ENCODE data around the gene HIVEP2. TPM values are rescaled to one million over a fixed set of nuclear protein-coding genes. Genes with fewer than 3 reads are reported as not detected.
A peak's percentile ranks its signal among the peaks of the same experiment; 100 is the strongest.

HIVEP2 gene
- total RNA-seq, 1 donor from 2014 or later: 28.6 TPM

- DNase-seq: no peak
Measured at GRCh38 chr6:142918339-142919042, 26.5 kb downstream of the HIVEP2 start.

- DNase-seq: no peak
Measured at GRCh38 chr6:142916881-142917280, 28.1 kb downstream of the HIVEP2 start.

DNA sequence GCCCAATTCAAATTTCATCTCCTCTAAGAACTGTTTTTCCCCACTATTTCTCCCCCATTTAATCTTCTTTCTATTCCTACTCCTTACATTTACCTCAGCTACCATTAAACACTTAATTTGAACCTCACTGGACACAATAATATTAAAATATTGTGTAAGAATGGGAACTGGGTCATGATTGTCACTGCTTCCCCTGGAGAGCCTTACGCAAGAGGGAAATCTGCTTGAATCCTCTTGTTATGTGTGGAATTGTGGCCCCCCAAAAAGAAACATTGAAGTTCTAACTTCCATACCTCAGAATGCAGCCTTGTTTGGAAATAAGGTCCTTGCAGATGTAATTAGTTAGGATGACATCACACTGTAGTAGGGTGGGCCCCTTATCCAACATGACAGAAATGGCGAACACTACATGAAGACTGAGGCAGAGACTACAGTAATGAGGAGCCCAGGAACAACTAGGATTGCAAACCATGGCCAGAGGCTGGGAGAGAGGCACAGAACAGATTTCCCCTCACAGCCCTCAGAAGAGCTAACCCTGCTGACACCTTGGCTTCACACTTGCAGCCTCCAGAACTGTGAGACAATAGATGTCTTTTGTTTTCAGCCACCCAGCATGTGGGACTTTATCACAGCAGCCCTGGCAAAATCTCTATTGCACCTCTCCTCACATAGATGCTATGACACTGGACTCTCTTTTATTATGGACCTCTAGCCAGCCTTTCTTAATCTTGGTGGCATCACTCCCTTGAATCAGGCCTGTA is 29.9 kb downstream of the HIVEP2 start:
- no peak for DNase-seq

- no peak for DNase-seq
Measured at GRCh38 chr6:142914369-142914768, 30.6 kb downstream of the HIVEP2 start.

DNA sequence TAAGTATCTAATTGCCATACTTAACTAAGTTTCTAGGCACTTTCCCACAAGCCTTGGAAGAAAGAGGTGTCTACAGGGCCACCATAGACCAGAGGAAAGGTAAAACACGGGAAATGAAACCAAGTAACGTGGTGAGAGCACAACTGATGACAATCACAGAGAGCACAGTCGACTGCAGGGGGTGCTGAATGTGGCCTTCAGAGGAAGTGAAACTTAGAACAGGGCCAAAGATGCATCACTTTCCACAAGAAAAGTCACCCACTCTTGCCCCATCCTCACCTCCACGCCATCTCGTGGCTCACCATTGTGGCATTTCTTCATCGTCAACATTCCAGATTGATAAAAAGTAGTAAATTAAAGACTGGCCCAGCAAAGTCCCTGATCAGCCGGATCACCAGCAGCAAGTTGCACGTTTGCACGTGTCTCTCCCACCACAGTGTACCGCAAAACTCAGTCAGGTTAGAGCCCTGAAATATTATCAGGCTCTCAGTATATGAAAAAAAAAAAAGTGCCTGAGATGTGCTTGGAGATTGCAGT is 31.4 kb downstream of the HIVEP2 start:
- no peak for DNase-seq

DNA sequence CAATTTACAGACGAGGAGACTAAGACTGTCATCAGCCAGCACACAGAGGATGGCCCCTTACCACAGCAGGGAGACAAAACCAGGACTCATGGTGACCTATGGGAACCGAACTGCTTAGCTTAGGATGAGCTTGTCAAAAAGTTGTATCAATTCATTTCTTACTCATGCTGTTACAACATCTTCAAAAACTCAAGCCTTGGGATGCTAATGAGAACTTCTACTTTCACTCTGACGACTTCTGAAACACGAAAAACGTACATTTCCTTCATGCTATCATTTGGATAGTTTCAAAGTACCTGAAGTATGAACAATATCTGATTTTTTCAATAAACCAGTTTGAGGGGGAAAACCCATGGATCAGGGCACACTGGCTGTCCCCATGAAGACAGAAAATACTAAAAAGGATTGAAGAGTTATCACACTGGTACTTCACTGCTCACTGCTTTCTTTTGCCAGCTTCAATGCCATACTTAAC is 31.9 kb downstream of the HIVEP2 start:
- no peak for DNase-seq

GRCh38 chr6:142912125-142912524 is 32.9 kb downstream of the HIVEP2 start:
- DNase-seq: no peak

DNA sequence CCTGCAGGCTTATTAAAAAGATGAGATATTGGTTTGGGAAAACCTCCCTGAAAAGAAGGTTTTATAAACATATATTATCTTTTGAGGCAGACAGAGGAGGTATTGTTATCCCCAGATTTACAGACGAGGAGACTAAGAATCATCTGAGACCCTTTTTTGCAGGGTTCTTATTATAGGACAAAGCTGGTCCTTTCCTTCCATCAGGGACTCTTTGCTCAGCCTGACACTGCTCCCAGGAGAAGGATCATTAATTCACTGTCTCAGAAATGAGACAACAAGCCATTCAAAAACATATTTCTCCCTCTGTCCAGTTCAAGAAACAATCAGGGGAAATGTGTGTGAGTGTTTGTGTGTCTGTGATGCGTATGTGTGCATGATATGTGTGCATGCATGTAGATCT is 33.5 kb downstream of the HIVEP2 start:
- no peak for DNase-seq

DNA sequence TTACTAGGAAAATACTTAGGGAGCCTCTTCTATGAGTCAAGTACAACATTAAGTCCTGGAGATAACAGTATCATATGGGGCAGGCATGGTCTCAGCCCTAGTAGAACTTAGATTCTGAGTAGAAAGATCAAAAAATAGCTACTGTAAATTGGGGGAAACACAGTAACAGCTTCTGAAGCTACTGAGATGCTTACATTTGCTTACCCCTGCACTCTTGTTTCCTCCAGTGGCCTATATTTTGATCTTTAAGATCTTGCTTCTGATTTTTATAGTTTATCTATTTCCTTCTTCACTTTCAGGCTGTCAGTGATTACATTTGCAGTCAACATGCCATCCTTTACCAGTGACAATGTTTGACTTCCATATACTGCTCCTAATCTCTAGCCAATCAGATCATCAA is 35.3 kb downstream of the HIVEP2 start:
- no peak for DNase-seq

- no peak for DNase-seq
Measured at GRCh38 chr6:142908235-142908634, 36.7 kb downstream of the HIVEP2 start.

- no peak for DNase-seq
Measured at GRCh38 chr6:142907544-142907943, 37.4 kb downstream of the HIVEP2 start.

- DNase-seq: peak; percentile 50
Measured at GRCh38 chr6:142906945-142907470, 38.0 kb downstream of the HIVEP2 start.

- no peak for DNase-seq
Measured at GRCh38 chr6:142903812-142904211, 41.2 kb downstream of the HIVEP2 start.

- DNase-seq: no peak
Measured at GRCh38 chr6:142902636-142903053, 42.3 kb downstream of the HIVEP2 start.

- no peak for DNase-seq
Measured at GRCh38 chr6:142901611-142902010, 43.4 kb downstream of the HIVEP2 start.

- DNase-seq: no peak
Measured at GRCh38 chr6:142900227-142900971, 44.6 kb downstream of the HIVEP2 start.

- DNase-seq: no peak
Measured at GRCh38 chr6:142898927-142899895, 45.8 kb downstream of the HIVEP2 start.

DNA sequence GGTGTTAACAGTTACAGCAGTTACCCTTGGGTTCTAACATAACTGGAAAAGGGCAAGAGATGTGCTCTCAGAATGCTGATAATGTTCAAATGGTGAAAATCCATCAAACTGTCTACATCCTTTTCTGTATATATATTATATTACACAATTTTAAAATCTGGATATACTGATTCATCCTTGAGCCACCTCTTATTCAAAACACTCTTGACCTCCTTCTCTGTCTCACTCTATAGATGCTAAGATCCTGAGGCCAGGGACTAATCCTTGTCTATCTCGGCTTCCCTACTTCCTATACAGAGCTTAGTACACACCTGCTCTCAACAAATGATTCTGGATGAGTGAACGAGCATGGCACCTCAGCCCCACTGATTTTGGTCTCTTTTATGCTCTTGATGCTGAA is 47.3 kb downstream of the HIVEP2 start:
- no peak for DNase-seq

GRCh38 chr6:142896732-142897131 is 48.2 kb downstream of the HIVEP2 start:
- DNase-seq: no peak

- DNase-seq: no peak
Measured at GRCh38 chr6:142893088-142893487, 51.9 kb downstream of the HIVEP2 start.

All from tongue (tissue), 2 donors.